Activated T-cell treated with anti-CD3 and anti-CD28 coated beads, Interleukin-2, amount 50 U/mL, for 48 hours (primary cell): Measurements from ENCODE around the gene SLC1A6.
"Not testable (repeated sequence)": the region's sequence is repeated elsewhere in the genome, so short reads cannot be mapped to it uniquely, and the experiment has no call there.

ENCODE experiments used
- DNase-seq, 2 experiments: peaks; one replicate each; pipeline ENCODE4 v3.0.0-alpha.2; 2020

SLC1A6 gene

DNA sequence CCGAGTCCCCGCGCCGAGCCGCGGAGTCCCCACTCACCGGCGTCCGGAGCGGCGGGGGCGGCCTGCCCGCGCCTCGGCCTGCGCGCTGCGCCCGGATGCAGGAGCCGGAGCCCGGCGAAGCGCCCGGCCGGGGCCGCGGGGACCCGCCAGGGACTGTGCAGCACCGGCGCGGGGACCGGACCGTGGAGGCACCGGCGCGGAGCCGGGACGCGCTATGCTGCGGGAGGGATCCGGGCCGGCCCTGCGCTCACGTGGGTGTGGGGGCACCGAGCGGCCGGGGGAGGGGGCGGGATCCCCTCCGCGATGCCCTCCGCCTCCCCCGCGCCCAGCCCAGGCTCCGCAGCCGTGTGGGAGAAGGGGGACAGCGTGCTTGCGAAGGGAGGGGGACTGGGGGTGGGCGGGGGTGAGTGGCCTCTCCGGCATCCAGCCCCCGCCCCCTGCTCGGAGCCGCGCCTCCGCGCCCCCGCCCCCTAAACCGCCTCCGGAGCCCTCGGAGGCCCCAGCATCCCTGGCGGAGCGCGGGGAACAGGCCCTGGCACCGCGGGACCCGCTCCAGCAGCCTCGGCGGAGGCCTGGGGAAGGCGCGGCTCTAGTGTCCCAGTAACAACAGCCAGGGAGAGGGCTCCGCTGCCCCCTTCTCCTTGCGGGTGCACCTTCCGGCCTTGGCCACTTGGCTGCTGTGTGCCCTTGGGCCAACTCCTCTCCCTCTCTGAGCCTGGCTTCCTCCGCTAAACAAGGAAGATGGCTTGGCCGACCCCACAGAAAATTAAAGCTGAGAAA is at the start of gene SLC1A6:
TSS of gene SLC1A6 (minus strand) at position 389 of the 780 bp plus-strand sequence. CDS start 6,954 bp downstream, outside the sequence.
- peak in 1 of 2 experiments; percentile 18 for DNase-seq

DNA sequence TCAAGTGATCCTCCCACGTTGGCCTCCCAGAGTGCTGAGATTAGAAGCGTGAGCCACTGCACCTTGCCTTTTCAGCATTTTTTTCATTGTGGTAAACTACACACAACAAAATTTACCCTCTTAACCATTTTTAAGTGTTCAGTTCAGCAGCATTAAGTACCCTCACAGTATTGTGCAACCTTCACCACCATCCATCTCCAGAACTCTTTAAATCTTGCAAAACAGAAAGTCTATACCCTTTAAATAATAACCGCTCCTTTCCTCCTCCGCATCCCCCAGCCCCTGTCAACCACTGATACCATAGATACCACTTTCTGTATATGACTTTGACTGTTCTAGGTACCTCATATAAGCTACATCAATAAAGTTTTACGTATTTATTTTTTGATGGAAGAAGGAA is 48.8 kb upstream of the SLC1A6 start:
- DNase-seq, result no peak

DNA sequence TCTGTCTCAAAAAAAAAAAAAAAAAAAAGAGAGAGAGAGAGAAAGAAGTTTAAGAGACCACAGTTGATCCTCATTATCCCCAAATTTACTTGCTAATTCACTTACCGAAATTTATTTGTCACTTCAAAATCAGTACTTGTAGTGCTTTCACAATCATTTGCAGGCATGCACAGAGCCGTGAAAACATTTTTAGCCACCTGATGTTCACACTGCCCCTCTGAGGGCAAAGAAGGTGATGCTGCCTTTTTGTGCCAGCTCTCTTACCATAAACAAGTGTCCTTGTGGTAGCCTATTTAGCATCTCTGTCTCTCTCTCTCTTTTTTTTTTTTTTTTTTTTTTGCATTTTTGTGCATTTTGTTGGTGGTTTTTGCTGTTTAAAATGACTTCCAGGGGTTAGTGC is 45.6 kb upstream of the SLC1A6 start:
- DNase-seq, result no peak

- DNase-seq, result no peak
Measured at GRCh38 chr19:15022752-15023151, 43.1 kb upstream of the SLC1A6 start.

DNA sequence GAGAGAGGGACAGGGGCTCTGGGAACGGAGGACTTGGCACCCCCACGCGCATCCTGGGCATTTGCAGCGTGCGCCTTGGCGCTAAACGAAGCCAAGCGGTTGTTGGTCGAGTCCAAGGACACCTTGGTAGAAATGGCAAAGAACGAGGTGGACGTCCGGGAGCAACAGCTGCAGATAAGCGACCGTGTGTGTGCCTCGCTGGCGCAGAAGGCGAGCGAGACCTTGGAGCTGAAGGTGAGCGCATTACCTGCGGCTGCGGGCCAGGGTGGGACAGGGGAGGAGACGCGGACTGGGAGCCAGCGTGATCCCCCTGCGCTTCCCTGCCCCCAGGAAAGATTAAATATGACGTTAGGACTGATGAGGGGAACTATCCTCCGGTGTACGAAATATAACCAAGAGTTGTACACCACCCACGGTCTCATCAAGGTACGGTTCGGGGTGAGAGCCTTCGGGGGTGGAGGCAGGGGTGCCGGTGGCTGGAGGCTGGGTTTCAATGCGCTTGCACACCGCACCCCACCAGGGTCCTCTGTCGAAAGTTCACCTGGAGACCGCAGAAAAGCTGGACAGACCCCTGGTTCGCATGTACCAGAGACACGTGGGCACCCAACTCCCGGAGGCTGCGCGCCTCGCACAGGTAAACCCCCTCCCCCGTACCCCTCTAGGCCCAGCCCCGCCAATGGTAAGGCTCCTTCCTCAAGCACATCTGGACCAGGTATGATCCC is 41.8 kb upstream of the SLC1A6 start:
- no peak for DNase-seq

- DNase-seq, result not testable (repeated sequence)
Measured at GRCh38 chr19:15018836-15019235, 39.2 kb upstream of the SLC1A6 start.

DNA sequence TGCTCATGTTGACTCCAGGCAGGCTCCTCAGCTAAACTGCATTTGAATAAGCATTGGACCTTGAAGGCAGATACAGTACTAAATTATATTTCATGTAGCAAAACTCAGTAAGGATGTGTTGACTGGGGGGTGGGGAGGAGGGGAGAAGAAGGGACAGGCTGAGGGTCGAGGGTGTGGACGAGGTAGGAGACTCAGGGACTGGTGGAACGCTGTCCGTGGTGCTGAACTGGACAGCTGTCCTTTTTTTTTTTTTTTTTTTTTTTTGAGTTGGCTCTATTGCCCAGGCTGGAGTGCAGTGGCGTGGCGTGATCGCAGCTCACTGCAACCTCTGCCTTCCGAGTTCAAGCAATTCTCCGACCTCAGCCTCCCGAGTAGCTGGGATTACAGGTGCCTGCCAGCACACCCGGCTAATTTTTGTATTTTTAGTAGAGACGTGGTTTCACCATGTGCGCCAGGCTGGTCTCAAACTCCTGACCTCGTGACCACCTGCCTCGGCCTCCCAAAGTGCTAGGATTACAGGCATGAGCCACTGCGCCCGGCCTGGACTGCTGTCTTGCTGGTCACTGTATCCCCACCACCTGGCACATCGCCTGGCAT is 36.4 kb upstream of the SLC1A6 start:
- peak in 1 of 2 experiments; percentile 22 for DNase-seq

DNA sequence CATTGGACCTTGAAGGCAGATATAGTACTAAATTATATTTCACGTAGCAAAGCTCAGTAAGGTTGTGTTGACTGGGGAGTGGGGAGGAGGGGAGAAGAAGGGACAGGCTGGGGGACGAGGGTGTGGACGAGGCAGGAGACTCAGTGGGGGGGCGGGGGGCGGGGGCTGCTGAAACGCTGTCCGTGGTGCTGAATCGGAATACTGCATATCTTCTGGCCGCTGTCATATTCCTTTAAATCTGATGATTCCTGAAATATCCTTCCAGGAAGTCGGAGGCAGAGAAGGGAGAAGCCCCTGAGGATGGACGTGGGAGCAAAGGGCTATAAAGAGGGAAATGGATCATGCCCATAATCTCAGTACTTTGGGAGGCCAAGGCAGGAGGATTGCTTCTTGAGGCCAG is 34.9 kb upstream of the SLC1A6 start:
- DNase-seq, result no peak

GRCh38 chr19:15010501-15011300 is 31.0 kb upstream of the SLC1A6 start:
- DNase-seq, result no peak

DNA sequence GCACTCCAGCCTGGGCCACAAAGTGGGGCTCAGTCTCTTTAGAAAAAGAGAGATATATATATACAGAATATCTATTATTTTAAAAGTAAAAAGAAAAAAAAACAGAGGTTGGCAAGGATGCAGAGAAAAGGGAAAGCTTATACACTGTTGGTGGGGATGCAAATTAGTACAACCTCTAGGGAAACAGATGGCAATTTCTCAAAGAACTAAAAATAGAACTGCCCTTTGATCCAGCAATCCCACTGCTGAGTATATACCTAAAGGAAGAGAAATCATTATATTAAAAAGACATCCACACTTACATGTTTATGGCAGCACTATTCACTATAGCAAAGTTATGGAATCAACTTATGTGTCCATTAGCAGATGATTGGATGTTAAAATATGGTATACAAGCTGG is 28.6 kb upstream of the SLC1A6 start:
- DNase-seq, result no peak

GRCh38 chr19:14997981-14998380 is 18.3 kb upstream of the SLC1A6 start:
- no peak for DNase-seq

DNA sequence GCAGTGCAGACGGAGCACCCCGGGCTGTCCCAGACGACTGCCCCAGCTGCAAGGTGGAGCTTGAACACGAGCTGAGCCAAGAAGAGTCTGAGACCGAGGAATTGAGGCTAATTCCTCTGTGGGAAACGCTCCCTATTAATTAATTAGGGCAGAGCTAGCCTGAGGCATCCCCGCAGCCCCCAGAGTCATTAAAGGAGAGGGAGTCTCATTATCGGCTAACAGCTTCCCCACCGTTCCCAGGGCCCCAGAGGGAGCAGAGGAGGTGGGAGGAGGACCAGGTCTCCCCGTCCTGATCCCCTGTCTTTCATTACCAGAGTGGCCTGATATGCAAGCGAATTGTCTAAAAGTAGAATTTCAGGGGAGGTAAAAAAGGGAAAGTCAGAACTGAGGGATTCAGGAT is 13.1 kb upstream of the SLC1A6 start:
- DNase-seq, result no peak

DNA sequence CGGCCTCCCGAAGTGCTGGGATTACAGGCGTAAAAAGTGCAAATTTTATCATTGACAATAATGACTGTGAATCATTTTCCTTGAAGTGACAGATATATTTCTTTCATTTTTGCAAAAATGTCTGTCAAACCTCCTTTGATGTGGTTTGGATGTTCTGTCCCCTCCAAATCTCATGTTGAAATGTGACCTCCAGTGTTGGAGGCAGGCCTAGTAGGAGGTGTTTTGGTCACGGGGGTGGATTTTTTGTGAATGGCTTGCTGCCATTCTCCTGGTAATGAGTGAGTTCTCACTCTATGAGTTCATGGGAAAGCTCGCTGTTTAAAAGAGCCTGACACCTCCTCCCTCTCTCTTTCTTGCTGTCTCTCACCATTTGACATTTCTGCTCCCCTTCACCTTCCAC is 5.5 kb upstream of the SLC1A6 start:
- DNase-seq, result peak in 1 of 2 experiments; percentile 19

DNA sequence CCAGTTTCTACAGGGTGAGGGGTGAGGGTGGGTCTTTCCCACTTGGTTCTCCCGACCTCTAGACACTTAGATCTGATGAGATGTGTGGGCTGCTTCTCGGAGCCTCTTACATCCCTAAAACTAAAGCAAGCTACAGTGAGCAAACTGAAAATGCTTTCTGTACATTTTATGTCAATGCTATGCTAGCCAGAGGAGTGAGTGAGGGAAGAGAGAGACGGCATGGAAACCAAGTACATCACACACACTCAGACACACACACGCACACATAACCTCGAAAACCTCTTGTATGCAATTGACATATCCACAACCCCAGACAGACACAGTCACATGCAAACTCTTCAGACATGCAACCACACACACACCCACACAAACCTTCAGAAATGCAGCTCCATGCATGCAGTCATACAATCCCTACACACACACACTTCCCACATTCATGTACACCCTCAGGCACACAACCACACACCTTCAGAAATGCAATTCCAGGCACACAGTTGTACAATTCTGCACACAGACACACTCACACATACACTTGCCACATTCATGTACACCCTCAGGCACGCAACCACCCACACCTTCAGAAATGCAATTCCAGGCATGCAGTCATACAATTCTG is 1.4 kb downstream of the SLC1A6 start:
- no peak for DNase-seq

DNA sequence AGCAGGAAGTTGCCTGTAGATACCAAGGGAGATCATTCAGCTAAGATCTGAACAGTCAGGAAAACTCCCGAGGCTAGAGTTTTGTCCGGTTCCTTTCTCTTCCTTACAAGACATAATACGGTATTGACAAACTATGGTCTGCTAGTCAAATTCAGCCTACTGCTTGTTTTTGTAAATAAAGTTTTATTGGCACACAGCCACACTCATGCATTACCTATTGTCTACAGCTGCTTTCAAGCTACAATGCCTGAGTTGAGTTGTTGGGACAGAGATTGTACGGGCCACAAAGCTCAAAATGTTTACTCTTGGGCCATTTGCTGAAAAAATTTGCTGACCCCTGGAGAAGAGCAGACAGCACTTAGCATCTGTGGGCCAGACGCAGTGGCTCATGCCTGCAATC is 2.5 kb downstream of the SLC1A6 start:
- no peak for DNase-seq

DNA sequence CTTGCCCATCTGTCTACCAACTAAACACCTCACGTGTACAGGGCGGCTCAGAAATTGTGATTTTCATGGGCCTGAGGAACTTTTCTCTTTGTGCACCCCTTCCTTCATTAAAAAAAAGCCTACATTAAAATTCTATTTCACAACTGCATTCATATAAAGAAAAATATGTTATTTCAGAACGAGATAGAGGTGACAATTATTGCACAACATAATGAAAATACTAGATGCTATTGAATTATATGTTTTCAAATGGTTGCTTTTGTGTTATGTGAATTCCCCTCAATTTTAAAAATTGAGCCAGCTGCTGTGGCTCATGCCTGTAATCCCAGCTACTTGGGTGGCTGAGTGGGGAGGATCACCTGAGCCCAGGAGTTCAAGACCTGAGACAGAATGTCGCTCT is 5.2 kb downstream of the SLC1A6 start:
- DNase-seq, result no peak

GRCh38 chr19:14972676-14973075 is 7.0 kb downstream of the SLC1A6 start:
- DNase-seq, result no peak

DNA sequence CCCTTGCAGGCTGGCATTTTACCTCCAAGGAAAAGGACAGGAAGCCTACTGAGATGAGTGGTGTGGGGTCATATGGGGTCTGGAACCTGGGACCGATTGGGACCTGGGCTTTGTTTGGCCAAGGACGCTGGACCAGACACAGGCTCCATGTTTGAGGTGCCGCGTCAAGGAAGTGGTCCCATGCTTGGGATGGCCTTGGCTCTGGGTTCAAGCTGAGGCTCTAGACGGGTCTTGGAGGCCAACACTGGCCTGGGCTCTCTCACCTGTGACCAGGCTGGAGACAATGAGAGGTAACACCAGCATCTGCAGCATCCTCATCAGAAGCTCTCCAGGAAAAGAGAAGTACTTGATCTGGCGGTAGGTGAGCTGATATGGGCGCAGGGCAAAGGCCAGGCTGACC is 8.2 kb downstream of the SLC1A6 start:
- no peak for DNase-seq

GRCh38 chr19:14968247-14968646 is 11.4 kb downstream of the SLC1A6 start:
- DNase-seq, result no peak

DNA sequence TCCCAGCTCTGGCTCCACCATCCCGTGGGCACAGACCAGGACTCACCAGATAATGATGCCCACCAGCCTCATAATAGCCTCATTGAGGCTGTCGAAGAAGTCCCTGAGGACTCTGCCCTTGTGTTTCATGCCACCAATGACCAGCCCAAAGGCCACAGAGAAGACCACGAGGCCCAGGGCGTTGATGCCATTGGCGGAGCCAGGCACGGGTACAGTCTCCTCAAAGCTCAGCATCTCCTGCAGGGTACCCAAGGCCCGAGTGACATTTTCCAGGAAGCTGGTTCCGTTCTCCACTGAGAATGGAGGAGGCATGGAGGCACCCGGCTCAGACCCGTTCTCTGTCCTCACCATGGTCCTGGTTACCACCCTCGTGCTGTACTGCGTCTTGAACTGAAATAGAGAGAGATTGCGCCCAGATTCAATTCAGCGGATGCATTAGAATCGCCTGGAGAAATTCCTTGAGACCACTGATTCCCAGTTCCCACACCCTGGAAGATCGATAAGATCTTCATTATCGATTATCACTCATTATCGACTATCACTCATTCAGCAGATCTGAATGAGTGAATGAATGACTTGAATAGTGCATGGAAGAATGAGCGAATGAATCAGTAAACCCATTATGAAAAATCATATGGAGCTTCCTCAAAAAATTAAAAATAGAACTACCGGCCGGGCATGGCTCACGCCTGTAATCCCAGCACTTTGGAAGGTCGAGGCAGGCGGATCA is 17.5 kb downstream of the SLC1A6 start:
- no peak for DNase-seq

- no peak for DNase-seq
Measured at GRCh38 chr19:14959263-14959662, 20.4 kb downstream of the SLC1A6 start.

DNA sequence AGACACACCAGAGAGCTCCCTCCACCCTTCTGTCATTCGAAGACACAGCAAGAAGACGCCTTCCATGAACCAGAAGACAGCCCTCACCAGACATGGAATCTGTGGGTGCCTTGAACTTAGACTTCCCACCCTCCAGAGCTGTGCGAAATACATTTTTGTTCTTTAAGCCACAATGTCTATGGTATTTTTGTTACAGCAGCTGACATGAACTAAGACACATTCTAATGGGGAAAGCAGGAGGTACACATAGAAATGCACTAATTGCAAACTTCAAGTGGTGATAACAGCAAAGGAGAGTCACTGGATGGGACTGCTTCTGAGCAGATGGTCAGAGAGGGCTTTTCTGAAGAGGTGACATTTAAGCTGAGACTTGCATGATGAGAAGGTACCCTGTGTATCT is 22.2 kb downstream of the SLC1A6 start:
- no peak for DNase-seq
